Fibroblast of mammary gland (primary cell): ENCODE results near the gene ALDH1A2.

Source experiments
- DNase-seq: peaks from one replicate; pipeline ENCODE4 v3.0.0-alpha.2; 2010; ENCODE audit warnings: low read depth
- H3K4me3 ChIP-seq: 2 replicates; pipeline ENCODE4 v1.5.1; 2011; ENCODE audit warnings: low read depth, mild to moderate bottlenecking, low read length, moderate library complexity; ENCODE audit not compliant: control insufficient read depth
- CTCF ChIP-seq: conservative IDR thresholded peaks from 2 replicates; pipeline ENCODE4 v1.5.1; 2011; ENCODE audit warnings: low read depth, low read length, inconsistent platforms; ENCODE audit not compliant: control insufficient read depth, insufficient read depth

ALDH1A2 gene

GRCh38 chr15:58070801-58071418 lies 5.4 kb upstream of the ALDH1A2 start:
- peak; percentile 67 for DNase-seq
- no peak overlapping the region for H3K4me3 ChIP-seq
- peak; percentile 98 for TF ChIP-seq CTCF

- DNase-seq, result no peak
- no peak for TF ChIP-seq CTCF
- H3K4me3 ChIP-seq, result no peak overlapping the region
Measured at GRCh38 chr15:58069008-58069407, 3.5 kb upstream of the ALDH1A2 start.

DNA sequence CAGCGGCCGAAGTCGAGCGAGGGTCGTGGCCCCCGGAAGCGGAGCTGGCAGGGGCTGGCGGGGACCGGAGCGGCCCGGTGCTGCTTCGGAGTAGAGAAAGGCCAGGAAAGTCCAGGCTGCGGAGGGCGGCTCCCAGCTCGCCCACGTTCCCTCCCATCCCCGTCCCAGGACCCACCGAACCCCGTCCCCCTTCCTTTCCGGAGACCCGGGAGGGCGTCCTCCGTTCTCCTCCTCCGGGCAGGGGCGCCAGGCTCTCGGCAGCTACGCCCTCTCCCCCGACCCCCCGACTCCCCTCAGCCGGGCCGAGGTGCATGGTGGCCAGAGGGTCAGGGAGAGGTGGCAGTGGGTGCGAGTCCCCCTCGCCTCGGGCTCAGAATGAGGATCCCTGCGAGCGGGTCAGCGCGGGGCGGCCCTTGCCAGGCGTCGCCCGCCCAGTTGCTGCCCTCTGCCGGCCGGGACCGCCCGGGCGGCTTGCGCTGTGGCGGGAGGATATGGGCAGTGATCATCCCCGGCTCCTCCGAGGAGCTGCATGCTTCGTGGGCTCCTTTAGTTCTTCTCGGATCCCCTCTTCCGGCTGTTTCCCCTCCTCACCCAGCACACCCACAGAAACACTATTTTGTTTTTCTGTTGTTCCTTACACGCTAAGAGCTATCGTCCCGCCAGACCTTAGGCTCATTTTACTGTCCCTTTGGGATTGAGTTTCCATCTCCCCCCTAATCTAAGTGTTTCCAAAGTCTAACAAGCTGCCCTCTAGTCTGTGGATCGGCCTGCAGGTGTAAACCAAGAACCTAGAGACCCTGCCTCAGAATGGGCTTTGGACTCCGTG lies 744 bp upstream of the ALDH1A2 start:
- H3K4me3 ChIP-seq, result peak overlapping the region; percentile 34
- peak; percentile 50 for TF ChIP-seq CTCF
- peak; percentile 34 for DNase-seq

GRCh38 chr15:58064980-58065444 lies 499 bp downstream of the ALDH1A2 start:
- no peak overlapping the region for H3K4me3 ChIP-seq
- DNase-seq, result no peak
- no peak for TF ChIP-seq CTCF

GRCh38 chr15:58064082-58064979 lies 1.2 kb downstream of the ALDH1A2 start:
- no peak for TF ChIP-seq CTCF
- no peak for DNase-seq
- no peak overlapping the region for H3K4me3 ChIP-seq

DNA sequence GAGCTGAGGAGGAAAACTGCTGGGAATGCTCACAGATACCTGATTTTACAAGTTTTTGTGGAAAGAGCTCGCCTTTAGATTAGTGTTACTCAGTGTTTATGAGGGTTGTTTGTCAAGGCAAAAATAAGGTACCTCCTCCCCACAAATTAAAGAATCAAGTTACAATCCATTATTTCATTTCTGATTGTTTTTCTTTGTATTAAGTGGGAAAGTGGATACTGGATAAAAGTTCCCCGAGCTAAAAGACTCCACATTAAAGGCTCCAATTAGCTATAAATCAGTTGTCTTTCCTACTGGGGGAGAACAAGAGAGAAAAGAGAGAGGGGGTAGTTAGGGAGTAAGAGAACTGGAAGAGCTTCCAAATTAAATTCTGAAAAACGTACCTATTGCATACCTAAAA lies 1.9 kb downstream of the ALDH1A2 start:
- no peak for TF ChIP-seq CTCF
- no peak overlapping the region for H3K4me3 ChIP-seq
- no peak for DNase-seq
